ENCODE data around the gene RHBDF1.

Gene RHBDF1

DNA sequence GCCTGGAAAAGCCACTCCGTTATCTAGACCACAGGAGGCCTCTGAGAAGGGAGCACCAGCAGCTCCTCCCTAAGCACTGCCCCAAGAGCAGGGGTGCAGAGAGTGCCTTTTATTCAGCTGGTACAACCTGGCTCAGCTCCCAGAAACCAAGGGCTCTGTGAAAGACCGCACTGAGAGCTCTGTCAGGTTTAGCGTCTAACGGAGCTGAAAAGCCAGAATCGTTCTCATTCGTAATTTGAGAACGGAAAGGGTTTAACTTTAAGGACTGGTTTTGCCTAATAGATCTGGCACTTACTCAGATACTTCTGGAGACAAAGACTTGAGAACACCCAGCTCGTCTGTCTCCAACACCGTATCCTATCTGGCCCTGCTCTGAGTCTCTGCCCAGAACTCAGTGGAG lies 19.1 kb upstream of the RHBDF1 start:
- DNase-seq, result no peak

DNA sequence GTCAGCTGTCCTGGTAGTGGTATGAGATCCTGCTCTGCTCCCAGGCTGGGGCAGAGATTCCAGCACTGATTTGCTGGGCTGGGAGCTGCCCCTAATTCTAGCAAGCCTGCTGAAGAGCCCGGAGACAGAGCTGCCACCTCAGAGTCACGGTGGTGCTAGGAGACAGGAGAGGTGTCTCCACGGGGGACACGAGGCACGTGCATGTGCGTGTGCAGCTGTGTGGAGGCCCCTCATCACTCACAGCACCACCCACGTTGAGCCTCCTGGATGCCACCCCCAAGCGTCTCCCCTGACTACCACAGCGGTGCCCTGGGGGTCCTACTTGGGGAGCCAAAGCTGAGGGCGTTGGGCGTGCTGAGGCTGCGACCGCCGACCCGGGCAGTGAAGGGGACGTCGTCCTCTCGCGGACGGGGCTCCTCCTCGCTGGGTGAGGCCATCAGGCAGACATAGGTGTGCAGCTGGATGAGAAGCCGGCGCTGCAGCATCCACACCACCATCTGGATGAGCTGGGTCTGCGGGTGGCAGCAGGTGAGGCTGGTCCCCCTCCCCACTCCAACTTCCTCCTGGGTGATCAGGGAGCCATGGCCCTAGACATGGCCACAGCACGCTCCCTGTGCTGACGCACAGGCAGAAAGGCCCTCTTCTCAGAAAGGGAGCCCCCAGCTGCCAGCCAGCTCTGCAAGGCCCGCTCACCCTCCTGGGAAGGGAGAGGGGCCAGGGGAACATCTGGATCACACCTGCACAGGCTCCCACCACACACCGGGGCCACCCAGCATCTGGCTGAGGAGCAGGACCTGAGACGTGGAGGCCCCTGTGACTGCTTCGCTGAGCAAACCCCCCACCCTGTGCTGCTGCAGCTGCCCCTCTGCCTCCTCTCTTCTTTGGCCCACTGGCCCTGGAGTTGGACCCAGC lies 17.2 kb upstream of the RHBDF1 start:
- no peak for DNase-seq

- DNase-seq, result no peak
Measured at GRCh38 chr16:88613-89012, 16.2 kb upstream of the RHBDF1 start.

DNA sequence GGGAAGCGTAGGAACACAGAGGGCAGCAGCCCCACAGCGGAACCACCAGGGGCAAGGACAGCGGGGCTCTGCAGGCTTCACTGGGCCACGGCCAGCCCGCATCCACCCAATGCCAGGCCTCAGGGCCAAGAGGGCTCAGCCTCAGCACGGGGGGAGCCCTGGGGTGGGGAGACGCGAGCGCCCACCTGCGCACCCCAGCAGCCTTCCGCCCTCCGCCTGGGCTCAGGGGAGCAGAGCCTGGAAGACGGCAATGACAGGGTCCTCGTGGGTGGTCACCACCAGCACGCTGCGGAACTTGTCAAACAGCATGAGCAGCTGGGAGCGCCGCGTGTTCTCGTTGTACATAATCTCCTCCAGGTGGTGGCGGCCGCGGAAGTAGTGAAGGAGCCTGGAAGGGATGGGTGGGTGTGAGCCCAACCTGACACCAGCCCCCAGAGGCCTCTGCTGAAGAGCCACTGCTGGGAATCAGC lies 14.1 kb upstream of the RHBDF1 start:
- no peak for DNase-seq

DNA sequence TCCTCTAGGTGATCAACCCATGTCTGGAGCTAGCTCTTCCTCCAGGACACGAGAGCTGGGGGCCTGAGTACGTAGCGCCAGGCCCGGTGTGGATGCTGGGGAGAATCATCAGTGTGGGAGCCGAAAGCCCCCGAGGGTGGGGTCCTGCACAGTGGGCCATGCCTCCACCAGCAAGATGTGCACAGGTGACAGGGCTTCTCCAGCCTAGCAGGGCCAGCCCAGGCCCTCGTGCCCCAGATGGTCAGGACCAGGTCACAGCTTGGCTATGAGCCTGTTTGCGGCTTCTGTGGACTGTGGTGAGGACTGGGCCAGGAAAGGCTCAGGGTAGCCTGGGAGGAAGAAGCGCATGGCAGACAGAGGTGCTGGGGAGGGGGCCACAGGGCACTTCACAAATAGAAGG lies 13.4 kb upstream of the RHBDF1 start:
- no peak for DNase-seq

- DNase-seq, result no peak
Measured at GRCh38 chr16:85407-85782, 13.0 kb upstream of the RHBDF1 start.

GRCh38 chr16:84718-85406 lies 12.4 kb upstream of the RHBDF1 start:
- peak; percentile 77 for DNase-seq

DNA sequence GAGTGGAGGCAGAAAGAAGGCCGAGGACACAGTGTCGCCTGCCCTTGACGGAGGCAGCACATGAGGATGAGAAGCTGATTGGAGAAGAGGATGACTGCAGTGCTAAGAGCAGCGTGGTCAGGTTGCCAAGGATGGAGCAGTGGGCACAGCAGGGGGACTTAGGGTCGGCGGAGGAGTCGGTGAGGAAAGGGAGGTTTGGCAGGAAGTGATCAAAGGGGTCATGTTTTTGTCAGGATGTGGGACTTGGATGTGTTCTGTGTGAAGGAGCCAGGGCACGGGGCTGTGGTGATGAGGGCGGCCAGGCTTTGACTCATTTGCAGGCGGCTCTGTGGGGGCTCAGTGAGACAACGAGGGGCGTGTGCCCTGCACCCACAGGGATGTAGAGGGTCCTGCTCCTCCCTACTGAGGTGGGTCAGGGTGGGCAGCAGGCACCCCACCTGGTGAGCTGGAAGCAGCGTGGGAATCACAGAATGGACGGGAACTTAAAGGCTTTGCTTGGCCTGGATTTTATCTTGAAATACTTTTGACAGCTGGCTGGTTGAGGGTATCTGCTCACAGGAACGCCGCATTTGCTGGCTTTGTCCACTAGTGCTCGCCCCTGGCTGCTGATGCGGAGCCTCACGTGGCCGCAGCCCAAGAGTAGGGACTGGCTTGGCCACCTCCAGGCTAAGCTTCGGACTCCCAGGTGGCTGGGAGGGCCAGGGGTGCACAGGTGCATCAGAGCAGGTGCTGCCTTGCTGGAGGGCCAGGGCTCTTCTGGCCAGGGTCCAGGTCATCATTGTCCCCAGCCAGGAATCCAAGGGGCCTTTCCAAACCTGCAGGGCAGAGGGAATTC lies 11.6 kb upstream of the RHBDF1 start:
- no peak for DNase-seq

- no peak for DNase-seq
Measured at GRCh38 chr16:83060-83603, 10.7 kb upstream of the RHBDF1 start.

DNA sequence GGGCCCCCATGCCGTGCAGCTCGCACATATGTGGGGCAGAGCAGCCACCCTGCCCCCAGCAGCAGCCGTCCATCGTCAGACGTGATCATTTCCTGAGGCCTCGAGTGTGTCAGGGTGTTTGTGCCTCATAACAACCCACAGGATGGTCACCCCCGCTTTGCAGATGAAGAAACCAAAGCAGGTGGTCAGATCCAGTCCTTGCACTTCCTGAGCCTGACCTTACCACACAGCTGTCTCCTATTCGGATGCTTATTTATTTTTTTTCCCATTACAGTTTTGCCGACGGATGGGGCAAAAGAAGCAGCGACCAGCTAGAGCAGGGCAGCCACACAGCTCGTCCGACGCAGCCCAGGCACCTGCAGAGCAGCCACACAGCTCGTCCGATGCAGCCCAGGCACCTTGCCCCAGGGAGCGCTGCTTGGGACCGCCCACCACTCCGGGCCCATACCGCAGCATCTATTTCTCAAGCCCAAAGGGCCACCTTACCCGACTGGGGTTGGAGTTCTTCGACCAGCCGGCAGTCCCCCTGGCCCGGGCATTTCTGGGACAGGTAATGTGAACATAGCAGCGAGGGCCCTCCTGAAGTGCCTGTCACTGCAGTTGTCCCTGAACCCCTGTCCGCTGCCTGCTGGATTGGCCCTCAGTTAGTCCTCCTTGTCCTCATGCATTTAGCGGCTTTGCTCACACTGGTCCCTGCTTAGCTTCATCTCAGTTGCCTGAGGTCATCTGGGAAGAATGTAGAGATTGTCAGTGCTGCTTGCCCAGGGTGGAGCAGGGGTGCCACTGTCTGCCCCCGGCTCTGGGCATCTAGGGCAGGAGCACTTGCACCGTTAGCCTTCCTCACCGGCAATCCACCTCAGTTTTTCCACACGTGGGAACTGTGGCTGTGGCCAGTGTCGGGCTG lies 7.0 kb upstream of the RHBDF1 start:
- no peak for DNase-seq

- no peak for DNase-seq
Measured at GRCh38 chr16:78444-79150, 6.2 kb upstream of the RHBDF1 start.

DNA sequence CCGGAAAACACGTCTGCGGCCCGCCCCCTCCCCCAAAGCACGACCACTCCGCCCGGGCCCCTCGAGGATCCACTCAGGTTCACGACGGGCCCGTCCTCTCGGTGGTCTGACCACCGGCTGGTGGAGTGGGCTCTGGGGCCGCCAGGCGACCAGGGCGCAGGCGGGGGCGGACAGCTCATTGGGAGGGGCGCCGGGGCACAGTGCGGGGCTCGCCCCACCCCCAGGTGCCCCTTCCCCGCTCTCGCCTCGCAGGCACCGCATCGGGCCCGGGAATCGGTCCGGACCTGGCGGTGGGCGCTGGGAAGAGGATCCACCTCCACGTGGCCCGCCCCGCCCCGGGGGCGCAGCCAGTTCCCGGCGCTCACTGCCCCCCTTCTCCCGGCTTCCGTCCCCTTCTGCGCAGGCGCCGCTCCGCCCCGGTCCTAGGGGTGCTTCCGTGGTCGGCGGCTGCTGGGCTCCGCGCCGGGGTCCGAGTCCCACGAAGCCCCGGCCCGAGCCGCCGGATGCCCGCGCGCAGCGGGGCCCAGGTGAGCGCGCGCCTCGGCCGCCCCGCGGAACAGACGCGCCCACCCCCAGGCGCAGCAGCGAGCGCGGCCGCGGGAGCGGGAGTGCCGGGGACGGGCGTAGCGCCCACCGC lies 5.5 kb upstream of the RHBDF1 start, which contains the start of gene MPG:
Gene MPG, plus strand, starts transcription at position 419 of the 637 bp plus-strand sequence. Its CDS starts 85 bp downstream, at position 504.
- DNase-seq, result peak; percentile 94

- DNase-seq, result peak; percentile 72
Measured at GRCh38 chr16:77273-77806, 4.9 kb upstream of the RHBDF1 start.

- DNase-seq, result peak; percentile 68
Measured at GRCh38 chr16:76535-77272, 4.3 kb upstream of the RHBDF1 start.

GRCh38 chr16:75580-76501 lies 3.4 kb upstream of the RHBDF1 start:
- no peak for DNase-seq

DNA sequence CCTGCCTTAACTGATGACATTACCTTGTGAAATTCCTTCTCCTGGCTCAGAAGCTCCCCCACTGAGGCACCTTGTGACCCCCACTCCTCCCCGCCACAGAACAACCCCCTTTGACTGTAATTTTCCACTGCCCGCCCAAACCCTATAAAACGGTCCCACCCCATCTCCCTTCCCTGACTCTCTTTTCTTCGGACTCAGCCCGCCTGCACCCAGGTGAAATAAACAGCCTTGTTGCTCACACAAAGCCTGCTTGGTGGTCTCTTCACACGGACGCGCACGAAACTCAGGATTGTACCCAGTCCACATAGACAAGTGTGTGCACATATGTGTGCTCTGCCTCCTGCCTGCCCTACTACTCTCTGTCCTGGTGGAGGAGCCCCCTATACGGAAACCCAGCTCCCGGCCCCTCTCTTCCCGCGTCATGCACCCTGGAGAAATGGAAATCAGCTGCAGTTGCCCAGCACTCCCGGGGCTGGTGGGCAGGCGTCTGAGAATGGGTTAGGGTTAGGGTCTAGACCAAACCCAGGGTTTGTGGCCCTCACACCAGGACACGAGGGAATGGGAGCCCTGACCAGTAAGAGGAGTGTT lies 2.4 kb upstream of the RHBDF1 start:
- no peak for DNase-seq

DNA sequence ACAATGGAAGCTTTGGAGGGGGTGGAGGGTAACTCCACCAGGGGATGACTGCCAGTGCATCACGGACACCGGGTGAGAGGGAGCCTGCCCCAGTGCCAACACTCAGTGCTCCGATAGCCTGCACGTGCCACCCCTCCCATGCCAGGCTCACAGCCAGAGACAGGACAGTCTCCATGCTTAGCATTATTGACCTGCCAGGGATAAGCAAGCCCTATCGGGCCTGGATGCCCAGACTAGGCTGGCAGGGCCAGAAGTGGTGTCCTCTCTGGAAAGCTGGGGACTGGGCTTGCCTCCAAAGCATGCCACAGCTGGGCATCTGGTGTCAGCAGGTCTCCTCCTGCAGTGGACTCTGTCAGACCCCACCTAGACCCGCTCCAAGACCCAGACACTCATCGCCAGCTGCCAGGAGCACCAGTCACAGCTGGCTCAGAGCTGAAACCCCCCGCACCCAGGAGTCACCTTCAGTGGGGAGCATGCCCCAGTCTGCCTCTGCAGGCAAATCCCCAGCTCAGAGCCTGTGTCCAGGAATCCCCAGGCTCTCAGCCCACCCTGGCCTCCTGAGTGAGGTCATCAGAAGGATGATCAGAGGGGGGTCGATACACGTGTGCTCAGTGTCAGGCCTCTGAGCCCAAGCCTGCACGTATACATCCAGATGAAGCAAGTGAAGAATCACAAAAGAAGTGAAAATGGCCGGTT lies 1.8 kb upstream of the RHBDF1 start:
- no peak for DNase-seq
